GM21717 (cell line): ENCODE measurements around the gene SULT1A1.
"Not testable (repeated sequence)": the region's sequence is repeated elsewhere in the genome, so short reads cannot be mapped to it uniquely, and the experiment has no call there.

Source experiments
- ATAC-seq: cut with Tn5 transposase; IDR thresholded peaks from one replicate; pipeline ENCODE4 v1.9.1; 2021; ENCODE audit warnings: mild to moderate bottlenecking, moderate library complexity; ENCODE audit not compliant: unreplicated experiment

SULT1A1 gene

DNA sequence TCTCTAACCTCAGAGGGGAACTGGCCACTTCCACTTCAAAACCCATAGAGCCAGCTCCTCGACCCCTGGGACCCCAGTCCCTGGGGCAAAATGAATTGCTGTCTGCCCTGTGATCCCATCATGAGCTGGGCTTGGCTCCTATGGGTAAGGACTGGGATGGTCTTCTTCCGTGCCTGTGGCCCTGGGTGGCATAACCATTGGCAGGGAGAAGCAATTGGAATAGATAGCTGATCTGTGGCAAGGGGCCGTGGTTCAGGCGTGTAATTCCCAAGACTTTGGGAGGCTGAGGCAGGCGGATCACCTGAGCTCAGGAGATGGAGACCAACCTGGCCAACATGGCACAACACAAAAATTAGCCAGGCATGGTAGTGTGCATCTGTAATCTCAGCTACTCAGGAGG, 17.3 kb downstream of the SULT1A1 start:
- ATAC-seq: no peak

DNA sequence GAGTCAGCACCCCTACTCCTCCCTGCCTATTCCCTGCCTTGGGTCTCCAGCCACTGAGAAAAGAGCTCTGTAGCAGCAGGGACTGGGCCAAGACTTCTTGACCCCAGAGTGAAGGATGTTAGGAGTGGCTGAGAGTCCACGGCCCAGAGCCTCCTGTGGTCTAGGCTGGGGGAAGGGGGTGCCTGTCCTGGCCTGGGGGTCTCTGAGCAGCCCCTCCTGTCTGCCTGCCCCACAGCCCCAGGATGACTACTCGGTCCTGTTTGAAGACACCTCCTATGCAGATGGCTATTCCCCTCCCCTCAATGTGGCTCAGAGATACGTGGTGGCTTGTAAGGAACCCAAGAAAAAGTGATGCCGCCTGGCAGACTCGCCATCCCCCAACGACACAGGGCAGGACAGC, 18.5 kb downstream of the SULT1A1 start:
- ATAC-seq: no peak

GRCh38 chr16:28590384-28591340, 19.2 kb downstream of the SULT1A1 start:
- ATAC-seq: no peak

DNA sequence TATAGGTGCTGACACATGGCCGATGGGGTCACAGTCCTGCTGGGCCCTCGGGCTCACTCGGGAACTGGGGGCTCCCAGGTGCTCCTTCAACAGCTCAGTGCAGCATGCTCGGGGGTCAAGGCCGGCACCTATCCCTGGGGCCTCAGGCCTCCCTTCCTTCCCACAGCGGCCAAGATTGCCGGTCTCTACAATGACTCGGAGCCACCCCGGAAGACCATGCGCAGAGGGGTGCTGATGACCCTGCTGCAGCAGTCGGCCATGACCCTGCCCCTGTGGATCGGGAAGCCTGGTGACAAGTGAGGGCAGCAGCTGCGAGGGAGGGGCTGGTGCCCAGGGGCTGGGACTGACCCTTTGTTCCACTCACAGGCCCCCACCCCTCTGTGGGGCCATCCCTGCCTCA, 19.9 kb downstream of the SULT1A1 start:
- no peak for ATAC-seq

DNA sequence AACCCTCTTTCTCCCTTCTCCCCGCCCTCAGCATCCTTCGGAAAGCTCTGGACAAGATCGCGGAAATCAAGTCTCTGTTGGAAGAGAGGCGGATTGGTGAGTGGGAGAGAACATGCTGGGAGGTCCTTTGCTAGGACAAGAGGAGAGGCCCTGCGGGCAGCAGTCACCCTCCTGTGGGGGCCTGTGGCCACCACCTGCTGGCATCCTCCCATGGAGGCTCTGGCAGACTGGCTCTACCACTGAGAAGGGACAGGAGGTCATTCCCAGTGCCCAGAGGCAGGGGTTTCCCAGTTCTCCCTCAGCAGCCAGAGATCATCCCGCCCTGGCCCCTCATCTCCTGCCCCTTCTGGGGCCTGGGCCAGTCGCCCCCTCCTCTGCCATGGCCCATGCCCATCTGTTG, 20.8 kb downstream of the SULT1A1 start:
- ATAC-seq: no peak

- no peak for ATAC-seq
Measured at GRCh38 chr16:28587386-28587785, 22.5 kb downstream of the SULT1A1 start.

- ATAC-seq: no peak
Measured at GRCh38 chr16:28586466-28586865, 23.4 kb downstream of the SULT1A1 start.

GRCh38 chr16:28585674-28586073, 24.2 kb downstream of the SULT1A1 start:
- no peak for ATAC-seq

- ATAC-seq: no peak
Measured at GRCh38 chr16:28580726-28581315, 29.0 kb downstream of the SULT1A1 start.

- no peak for ATAC-seq
Measured at GRCh38 chr16:28575446-28576109, 34.3 kb downstream of the SULT1A1 start.

DNA sequence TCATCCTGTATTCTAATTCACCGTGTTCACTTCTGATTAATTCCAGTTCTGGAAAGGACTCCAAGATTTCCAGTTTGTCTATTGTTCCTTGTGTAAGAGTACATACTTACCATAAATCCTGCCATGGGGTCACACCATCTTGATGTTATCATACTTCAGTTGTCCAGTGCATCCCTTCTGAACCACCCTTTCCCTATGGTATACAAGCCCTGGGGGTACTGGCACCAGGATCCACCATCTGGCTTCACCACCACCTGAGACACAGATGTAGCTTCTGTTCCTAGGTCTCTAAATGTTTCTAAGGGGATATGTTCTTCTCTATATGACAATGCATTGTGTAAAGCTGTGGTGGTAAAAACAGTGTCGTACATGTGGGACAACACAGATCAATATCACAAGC, 34.9 kb downstream of the SULT1A1 start:
- ATAC-seq: no peak

GRCh38 chr16:28573738-28574718, 35.8 kb downstream of the SULT1A1 start:
- ATAC-seq: no peak

GRCh38 chr16:28572696-28573510, 36.9 kb downstream of the SULT1A1 start:
- no peak for ATAC-seq

DNA sequence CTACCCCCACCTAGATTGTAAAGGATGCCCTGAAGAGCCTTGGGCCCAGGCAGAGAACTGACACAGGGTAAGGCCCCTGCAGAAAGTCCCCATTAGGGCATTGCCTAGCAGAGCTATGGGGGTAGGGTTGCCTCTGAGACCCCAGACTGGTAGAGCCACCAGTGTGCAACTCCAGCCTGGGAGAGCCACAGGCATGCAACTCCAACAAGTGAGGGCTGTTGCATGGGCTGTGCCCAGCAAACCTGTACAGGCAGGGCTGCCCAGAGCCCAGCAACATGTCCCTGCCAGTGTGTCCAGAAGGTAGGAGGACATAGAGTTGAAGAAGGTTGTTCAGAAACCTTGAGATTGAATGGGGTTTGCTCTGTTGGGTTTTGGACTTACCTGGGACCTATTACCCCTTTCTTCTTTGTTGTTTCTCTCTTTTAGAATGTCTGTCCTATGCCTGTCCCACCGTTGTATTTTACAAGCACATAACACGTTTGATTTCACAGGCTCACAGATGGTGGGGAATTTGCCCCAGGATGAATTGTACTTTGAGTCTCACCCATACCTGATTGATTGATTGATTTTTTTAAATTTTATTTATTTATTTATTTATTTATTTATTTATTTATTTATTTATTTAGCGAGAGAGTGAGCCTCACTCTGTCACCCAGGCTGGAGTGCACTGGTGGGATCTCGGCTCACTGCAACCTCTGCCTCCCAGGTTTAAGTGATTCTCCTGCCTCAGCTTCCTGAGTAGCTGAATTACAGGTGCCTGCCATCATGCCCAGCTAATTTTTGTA, 39.7 kb downstream of the SULT1A1 start:
- ATAC-seq: no peak

GRCh38 chr16:28569021-28569420, 40.8 kb downstream of the SULT1A1 start:
- ATAC-seq: no peak

DNA sequence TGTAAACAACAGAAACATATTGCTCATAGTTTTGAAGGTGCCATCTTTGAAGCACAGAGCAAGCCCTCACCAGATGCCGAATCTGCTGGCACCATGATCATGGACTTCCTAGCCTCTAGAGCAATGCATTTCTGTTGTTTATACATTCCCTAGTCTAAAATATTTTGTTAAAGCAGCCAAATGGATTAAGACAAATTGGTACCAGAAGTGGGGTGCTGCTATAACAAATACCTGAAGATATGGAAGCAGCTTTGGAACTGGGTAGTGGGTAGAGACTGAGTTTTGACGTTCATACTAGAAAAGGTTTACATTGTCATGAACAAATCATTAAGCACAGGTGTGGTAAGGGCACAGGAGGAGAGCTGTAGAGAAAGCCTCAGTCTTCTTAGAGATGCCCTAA, 42.6 kb downstream of the SULT1A1 start:
- ATAC-seq: no peak

DNA sequence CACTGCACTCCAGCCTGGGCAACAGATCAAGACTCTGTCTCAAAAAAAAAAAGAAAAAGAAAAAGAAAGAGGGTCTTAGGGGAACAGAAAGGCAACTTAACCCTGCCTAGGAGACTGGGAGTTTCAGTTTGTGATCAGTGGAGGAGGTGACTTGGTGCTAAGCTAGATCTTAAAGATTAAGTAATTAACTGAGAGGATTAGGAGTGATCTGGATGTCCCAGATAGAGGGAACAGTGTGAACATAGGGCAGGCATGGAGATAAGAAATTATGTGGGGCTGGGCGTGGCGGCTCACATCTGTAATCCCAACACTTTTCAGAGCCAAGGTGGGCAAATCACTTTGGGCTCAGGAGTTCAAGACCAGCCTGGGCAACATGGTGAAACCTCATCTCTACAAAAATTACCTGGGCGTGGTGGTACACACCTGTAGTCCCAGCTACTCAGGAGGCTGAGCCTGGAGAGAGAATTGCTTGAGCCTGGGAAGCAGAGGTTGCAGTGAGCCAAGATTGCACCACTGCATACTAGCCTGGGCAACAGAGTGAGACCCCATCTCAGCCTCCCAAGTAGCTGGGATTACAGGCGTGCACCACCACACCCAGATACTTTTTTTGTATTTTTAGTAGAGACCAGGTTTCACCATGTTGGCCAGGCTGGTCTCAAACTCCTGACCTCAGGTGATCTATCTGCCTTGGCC, 43.5 kb downstream of the SULT1A1 start:
- ATAC-seq: not testable (repeated sequence)

DNA sequence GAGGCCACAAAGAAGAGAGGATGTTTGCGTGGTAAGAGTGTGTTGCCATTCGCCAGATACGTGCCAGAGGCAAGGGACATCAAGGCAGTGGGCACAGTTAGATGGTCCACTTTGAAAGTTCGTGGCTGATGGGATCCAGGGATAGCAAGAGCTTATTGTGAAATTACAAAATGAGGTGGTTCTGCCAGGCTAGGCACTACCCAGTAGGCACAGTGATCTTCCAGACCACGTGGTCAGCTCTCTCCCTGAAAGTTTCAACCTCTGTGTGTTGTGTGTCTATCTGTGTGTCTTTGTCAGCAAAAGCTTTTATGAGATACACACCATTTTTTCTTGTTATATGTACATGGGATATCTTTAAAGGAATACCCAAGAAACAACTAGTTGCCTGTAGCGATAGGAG, 46.6 kb downstream of the SULT1A1 start:
- ATAC-seq: no peak
